ENCODE results near the gene DNAJC6. TPM values are rescaled to one million over a fixed set of nuclear protein-coding genes. Genes with fewer than 3 reads are reported as not detected.

Gene DNAJC6
- total RNA-seq, 6 donors from 2014 or later, result 3.5 to 5.9 (median 5.2) TPM

DNA sequence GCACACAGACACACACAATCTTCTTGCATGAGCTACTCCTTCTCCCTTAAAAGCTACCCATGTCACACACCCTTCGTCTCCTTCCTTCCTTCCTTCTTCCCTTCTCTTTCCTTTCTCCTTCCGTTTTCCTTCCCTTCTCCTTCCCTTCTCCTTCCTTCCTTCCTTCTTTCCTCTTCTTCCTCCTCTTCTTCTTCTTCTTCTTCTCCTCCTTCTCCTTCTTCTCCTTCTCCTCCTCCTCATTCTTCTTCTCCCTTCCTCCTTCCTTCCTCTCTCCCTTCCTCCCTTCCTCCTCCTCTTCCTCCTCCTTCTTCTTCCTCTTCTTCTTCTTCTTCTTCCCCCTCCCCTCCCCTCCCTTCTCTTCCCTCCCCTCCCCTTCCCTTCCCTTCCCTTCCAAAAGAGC lies 59.1 kb downstream of the DNAJC6 start:
- Histone ChIP-seq H3K9me3 (no peaks in the 10 kb centered on the region), H3K4me3 (no peak overlapping the region), H3K4me1 (no peaks in the 10 kb centered on the region), H3K36me3 (no peaks in the 10 kb centered on the region), H3K27ac (no peak overlapping the region), H3K27me3 (no peaks in the 10 kb centered on the region)
- ATAC-seq (ENCODE audit: low FRiP score in 2 of 2) (no peak), DNase-seq (no peak)
- no peak for TF ChIP-seq CTCF (IDR thresholded peaks at IDR 0.05)
- TF ChIP-seq POLR2AphosphoS5 (IDR thresholded peaks at IDR 0.05), result no peak
- no peak for TF ChIP-seq EP300 (IDR thresholded peaks at IDR 0.05)
- TF ChIP-seq POLR2A (IDR thresholded peaks at IDR 0.05), result no peak
- WGBS, 2 donors, result 86 to 91% methylated on average over 2 of the region's 2 CpGs

- Histone ChIP-seq H3K9me3 (no peaks in the 10 kb centered on the region), H3K36me3 (no peaks in the 10 kb centered on the region), H3K27me3 (no peaks in the 10 kb centered on the region), H3K4me1 (no peaks in the 10 kb centered on the region), H3K27ac (no peak overlapping the region), H3K4me3 (no peak overlapping the region)
- WGBS, 2 donors, result 91 to 93% methylated on average over 3 of the region's 3 CpGs
- TF ChIP-seq CTCF (IDR thresholded peaks at IDR 0.05) (no peak), POLR2AphosphoS5 (IDR thresholded peaks at IDR 0.05) (no peak)
- DNase-seq (no peak), ATAC-seq (ENCODE audit: low FRiP score in 2 of 2) (no peak)
These were observed 62.2 kb downstream of the DNAJC6 start for GRCh38 chr1:65371544-65371943.

- DNase-seq (no peak), ATAC-seq (ENCODE audit: low FRiP score in 2 of 2) (no peak)
- H3K4me1 ChIP-seq, result no peaks in the 10 kb centered on the region
- no peaks in the 10 kb centered on the region for H3K27me3 ChIP-seq
- no peaks in the 10 kb centered on the region for H3K9me3 ChIP-seq
- 59 to 68% methylated on average over 1 of the region's 1 CpG for WGBS, 2 donors
- H3K36me3 ChIP-seq, result no peaks in the 10 kb centered on the region
- no peak for TF ChIP-seq CTCF (IDR thresholded peaks at IDR 0.05)
- TF ChIP-seq EP300 (IDR thresholded peaks at IDR 0.05), result no peak
- no peak for TF ChIP-seq POLR2AphosphoS5 (IDR thresholded peaks at IDR 0.05)
- TF ChIP-seq POLR2A (IDR thresholded peaks at IDR 0.05), result no peak
- no peak overlapping the region for H3K27ac ChIP-seq
- no peak overlapping the region for H3K4me3 ChIP-seq
These were observed 63.2 kb downstream of the DNAJC6 start for GRCh38 chr1:65372557-65372956.

GRCh38 chr1:65377496-65378246 lies 68.3 kb downstream of the DNAJC6 start:
- DNase-seq (no peak), ATAC-seq (ENCODE audit: low FRiP score in 2 of 2) (no peak)
- TF ChIP-seq EP300 (IDR thresholded peaks at IDR 0.05) (no peak), POLR2A (IDR thresholded peaks at IDR 0.05) (no peak), CTCF (IDR thresholded peaks at IDR 0.05) (no peak), POLR2AphosphoS5 (IDR thresholded peaks at IDR 0.05) (no peak)
- H3K9me3 ChIP-seq, result no peaks in the 10 kb centered on the region
- WGBS, 2 donors, result 68 to 72% methylated on average over 4 of the region's 4 CpGs
- no peaks in the 10 kb centered on the region for H3K4me1 ChIP-seq
- H3K4me3 ChIP-seq, result no peak overlapping the region
- H3K36me3 ChIP-seq, result no peaks in the 10 kb centered on the region
- H3K27me3 ChIP-seq, result no peaks in the 10 kb centered on the region
- H3K27ac ChIP-seq, result no peak overlapping the region
